KOPT-K1 (cell line): Measurements from ENCODE around the gene EPHA7.

Source experiments
- H3K27ac ChIP-seq: fragments of 200-600 bp; sonication (generic); 2 replicates; pipeline ENCODE4 v1.5.1; 2016; ENCODE audit warnings: antibody characterized with exemption, mild to moderate bottlenecking, low read depth, low read length; ENCODE audit not compliant: poor library complexity, severe bottlenecking
- H3K36me3 ChIP-seq: fragments of 200-600 bp; sonication (generic); 2 replicates; pipeline ENCODE4 v1.5.1; 2017; ENCODE audit warnings: antibody characterized with exemption, mild to moderate bottlenecking, low read length, moderate library complexity; ENCODE audit not compliant: insufficient read depth
- H3K9me3 ChIP-seq: fragments of 200-600 bp; sonication (generic); 2 replicates; pipeline ENCODE4 v1.5.1; 2017; ENCODE audit warnings: antibody characterized with exemption, low read length, mild to moderate bottlenecking; ENCODE audit not compliant: insufficient read depth, poor library complexity, severe bottlenecking

Gene EPHA7

DNA sequence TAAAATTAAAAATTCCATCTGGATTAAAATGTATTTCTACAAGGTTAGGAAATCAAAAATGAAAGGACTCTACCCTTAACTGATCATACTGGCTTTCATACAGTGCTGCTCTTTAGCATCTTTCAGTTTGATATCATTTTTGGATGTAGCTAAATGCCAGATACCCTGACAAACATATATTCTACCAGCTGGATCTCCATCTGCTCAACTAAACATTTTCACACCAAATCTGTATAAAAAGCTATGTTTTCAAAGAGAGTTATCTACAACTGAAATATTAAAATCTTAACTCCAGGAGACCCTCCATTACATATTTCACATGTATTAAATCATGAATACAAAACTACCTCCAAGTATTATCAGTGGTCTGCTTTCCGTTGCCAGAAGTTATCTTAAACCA lies 95.7 kb downstream of the EPHA7 start:
- Histone ChIP-seq H3K36me3 (no peaks in the 10 kb centered on the region), H3K27ac (no peak overlapping the region), H3K9me3 (no peaks in the 10 kb centered on the region)

DNA sequence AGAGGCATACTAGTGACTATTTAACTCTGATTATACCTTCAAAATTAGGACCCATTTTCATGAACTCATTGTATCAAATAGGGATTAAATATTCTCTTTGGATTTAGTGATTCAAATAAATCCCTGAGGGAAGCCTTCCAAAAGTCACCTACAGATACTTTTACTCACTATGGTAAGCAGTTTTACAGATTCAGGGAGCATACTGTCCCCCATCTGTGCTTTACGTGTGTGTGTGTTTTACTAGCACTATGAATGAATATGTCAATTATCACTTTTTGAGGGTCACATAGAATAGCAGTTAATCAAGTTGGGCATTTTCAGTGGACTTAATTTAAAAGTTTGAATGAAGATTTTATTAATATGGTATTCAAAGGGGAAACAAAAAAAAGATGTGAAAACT lies 96.7 kb downstream of the EPHA7 start:
- Histone ChIP-seq H3K9me3 (no peaks in the 10 kb centered on the region), H3K36me3 (no peaks in the 10 kb centered on the region), H3K27ac (no peak overlapping the region)

- H3K27ac ChIP-seq = no peak overlapping the region
- H3K9me3 ChIP-seq = no peaks in the 10 kb centered on the region
- no peaks in the 10 kb centered on the region for H3K36me3 ChIP-seq
Observed at GRCh38 chr6:93319304-93319703, 100.1 kb downstream of the EPHA7 start.

DNA sequence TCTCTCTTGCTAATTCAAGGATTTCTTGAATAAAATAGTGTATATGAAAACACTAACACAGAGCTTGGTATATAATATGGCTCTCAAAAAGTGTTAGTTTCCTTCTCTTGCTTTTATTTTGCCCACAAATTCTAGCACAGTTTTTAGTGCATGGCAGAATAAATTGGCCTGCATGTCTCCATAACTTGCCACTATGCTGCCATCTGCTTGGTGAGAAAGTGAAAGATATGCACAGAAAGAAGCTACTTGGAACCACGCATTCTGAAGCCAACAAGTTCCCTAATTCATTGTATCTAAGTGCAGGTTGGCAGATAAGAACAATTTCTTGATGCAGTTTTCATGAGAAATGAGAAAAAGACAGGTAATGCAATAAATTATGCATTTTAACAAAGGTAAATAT lies 101.2 kb downstream of the EPHA7 start:
- no peaks in the 10 kb centered on the region for H3K9me3 ChIP-seq
- H3K36me3 ChIP-seq = no peaks in the 10 kb centered on the region
- H3K27ac ChIP-seq = no peak overlapping the region

GRCh38 chr6:93317592-93317991 lies 101.8 kb downstream of the EPHA7 start:
- H3K36me3 ChIP-seq = no peaks in the 10 kb centered on the region
- H3K9me3 ChIP-seq = no peaks in the 10 kb centered on the region
- no peak overlapping the region for H3K27ac ChIP-seq

GRCh38 chr6:93307505-93308409 lies 111.6 kb downstream of the EPHA7 start:
- Histone ChIP-seq H3K27ac (no peak overlapping the region), H3K36me3 (no peaks in the 10 kb centered on the region), H3K9me3 (no peaks in the 10 kb centered on the region)

DNA sequence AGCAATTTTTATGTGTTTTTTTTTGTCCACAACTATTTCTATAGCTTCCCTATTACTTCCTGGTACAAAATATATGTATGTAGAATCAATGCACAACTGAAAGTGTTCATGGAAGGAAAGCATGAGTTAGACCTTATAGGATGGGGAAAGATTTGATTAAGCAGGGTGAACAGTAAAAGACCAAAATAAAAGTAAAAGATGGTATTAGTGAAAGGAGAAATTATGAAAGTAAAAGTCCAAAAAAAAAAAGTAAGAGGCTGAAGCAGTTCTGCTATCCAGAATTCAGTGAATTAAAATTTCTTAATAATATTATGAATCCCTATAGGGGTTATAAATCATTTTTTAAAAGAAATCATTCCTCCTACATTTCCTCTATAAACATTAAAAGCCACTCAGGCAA lies 114.3 kb downstream of the EPHA7 start:
- H3K36me3 ChIP-seq = no peaks in the 10 kb centered on the region
- H3K9me3 ChIP-seq = no peaks in the 10 kb centered on the region
- no peak overlapping the region for H3K27ac ChIP-seq

GRCh38 chr6:93304505-93304904 lies 114.9 kb downstream of the EPHA7 start:
- no peak overlapping the region for H3K27ac ChIP-seq
- H3K9me3 ChIP-seq = no peaks in the 10 kb centered on the region
- no peaks in the 10 kb centered on the region for H3K36me3 ChIP-seq

DNA sequence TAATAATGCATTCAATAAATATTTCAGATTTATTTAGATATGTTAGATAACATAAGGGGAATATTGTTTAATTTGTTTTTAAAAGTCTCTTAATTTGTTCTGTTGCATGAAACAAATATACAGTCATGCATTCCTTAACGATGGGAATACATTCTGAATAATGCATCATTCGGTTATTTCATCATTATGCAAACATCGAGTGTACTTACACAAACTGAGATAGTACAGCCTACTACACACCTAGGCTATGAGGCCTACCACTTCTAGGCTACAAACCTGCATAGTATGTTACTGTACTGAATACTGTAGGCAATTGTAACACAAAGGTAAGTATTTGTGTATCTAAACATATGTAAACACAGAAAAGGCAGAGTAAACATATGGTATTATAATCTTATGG lies 118.7 kb downstream of the EPHA7 start:
- no peaks in the 10 kb centered on the region for H3K9me3 ChIP-seq
- H3K27ac ChIP-seq = no peak overlapping the region
- H3K36me3 ChIP-seq = no peaks in the 10 kb centered on the region

DNA sequence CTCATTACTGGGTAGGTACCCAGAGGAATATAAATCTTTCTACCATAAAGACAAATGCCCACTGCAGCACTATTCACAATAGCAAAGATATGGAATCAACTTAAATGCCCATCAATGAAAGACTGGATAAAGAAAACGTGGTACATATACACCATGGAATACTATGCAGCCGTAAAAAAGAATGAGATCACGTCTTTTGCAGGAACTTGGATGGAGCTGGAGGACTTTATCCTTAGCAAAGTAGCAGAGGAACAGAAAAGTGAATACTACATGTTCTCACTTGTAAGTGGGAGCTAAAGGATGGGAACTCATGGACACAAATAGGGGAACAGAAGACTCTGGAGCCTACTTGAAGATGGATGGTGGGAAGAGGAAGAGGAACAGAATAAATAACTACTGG lies 119.7 kb downstream of the EPHA7 start:
- Histone ChIP-seq H3K27ac (no peak overlapping the region), H3K36me3 (no peaks in the 10 kb centered on the region), H3K9me3 (no peaks in the 10 kb centered on the region)

- no peaks in the 10 kb centered on the region for H3K36me3 ChIP-seq
- no peak overlapping the region for H3K27ac ChIP-seq
- H3K9me3 ChIP-seq = no peaks in the 10 kb centered on the region
Observed at GRCh38 chr6:93295631-93296030, 123.7 kb downstream of the EPHA7 start.

- Histone ChIP-seq H3K9me3 (no peaks in the 10 kb centered on the region), H3K36me3 (no peaks in the 10 kb centered on the region)
Observed at GRCh38 chr6:93294879-93295278, 124.5 kb downstream of the EPHA7 start.

DNA sequence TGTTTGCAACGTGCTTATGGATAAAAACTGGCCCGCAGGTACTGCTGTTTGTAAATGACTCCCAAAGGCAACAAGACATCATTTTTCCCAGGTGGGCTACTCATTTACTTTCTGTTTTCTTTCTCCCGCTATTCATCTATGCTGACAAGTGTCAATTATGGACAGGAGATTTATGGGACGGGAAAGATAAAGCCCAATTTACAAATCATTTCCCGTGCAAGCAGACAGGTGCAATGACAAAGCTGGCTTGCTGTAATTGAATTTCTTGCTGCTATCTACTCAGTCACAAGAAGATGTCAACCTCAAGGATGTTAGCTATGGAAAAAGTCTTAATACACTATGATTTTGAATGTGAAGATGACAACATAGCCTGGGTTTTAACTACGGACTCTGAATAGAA lies 125.5 kb downstream of the EPHA7 start:
- no peaks in the 10 kb centered on the region for H3K36me3 ChIP-seq
- no peaks in the 10 kb centered on the region for H3K9me3 ChIP-seq
- no peak overlapping the region for H3K27ac ChIP-seq

More at GRCh38 chr6:93294879-93295278, 124.5 kb downstream of the EPHA7 start:
- H3K27ac ChIP-seq = no peak overlapping the region

- no peaks in the 10 kb centered on the region for H3K9me3 ChIP-seq
- H3K36me3 ChIP-seq = no peaks in the 10 kb centered on the region
- no peak overlapping the region for H3K27ac ChIP-seq
Observed at GRCh38 chr6:93293460-93293859, 125.9 kb downstream of the EPHA7 start.

DNA sequence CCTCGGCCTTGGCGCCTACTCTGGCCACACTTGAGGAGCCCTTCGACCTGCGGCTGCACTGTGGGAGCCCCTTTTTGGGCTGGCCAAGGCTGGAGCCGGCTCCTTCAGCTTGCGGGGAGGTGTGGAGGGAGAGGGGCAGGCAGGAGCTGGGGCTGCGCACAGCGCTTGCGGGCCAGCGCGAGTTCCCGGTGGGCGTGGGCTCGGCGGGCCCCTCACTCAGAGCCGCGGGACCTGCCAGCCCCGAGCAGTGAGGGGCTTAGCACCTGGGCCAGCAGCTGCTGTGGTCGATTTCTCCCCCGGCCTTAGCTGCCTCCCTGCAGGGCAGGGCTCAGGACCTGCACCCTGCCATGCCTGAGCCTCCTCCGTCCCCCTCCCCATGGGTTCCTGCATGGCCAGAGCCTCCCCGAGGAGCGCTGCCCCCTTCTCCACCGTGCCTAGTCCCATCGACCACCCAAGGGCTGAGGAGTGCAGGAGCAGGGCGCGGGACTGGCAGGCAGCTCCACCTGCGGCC lies 136.8 kb downstream of the EPHA7 start:
- Histone ChIP-seq H3K36me3 (no peaks in the 10 kb centered on the region), H3K27ac (no peak overlapping the region), H3K9me3 (no peaks in the 10 kb centered on the region)

DNA sequence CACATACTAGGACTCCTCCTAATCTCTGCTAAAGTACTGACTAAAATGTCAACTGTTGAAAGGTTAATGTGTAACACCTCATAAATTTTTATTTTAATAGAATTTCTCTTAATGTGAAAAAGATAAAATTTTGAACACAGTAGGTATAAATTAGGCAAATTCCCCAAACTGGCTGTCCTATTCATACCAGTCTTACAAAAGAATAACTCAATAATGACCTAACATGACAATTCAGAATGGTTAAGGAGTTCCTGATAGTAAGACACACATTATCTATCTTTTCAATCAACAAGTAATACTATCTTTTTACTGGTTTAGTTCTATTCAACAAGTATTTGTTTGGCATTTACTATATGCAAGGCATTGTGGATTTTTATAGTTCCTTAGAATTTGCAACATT lies 141.1 kb downstream of the EPHA7 start:
- Histone ChIP-seq H3K9me3 (no peaks in the 10 kb centered on the region), H3K27ac (no peak overlapping the region), H3K36me3 (no peaks in the 10 kb centered on the region)
